Panc1 (cell line): Measurements from ENCODE around the gene CHID1. TPM values are rescaled to one million over a fixed set of nuclear protein-coding genes. Genes with fewer than 3 reads are reported as not detected.

ENCODE experiments used
- ATAC-seq: fragments of 200-7000 bp; cut with Tn5 transposase; 2 replicates; pipeline ENCODE4 v1.9.1; 2020; ENCODE audit warnings: mild to moderate bottlenecking, moderate library complexity
- BruUV-seq: library from RNA; stranded (reverse); fragments of 400-500 nt; replicated peaks from 2 replicates; lab custom pipeline; 2021; lab: Mats Ljungman, UMichigan
- CTCF ChIA-PET: fragments of 300-600 bp; sonication (Branson Sonifier 250); formaldehyde crosslinking; loops from one replicate; lab custom pipeline; 2022; ENCODE audit warnings: antibody characterized with exemption; lab: Charles Lee
- POLR2A ChIA-PET: fragments of 300-600 bp; sonication (Branson Sonifier 250); formaldehyde crosslinking; loops from one replicate; lab custom pipeline; 2022; ENCODE audit warnings: antibody characterized with exemption; lab: Charles Lee
- DNase-seq: peaks from one replicate; pipeline ENCODE4 v3.0.0-alpha.2; 2010; ENCODE audit warnings: low read depth, low spot score
- H3K27ac ChIP-seq: 2 replicates; pipeline ENCODE4 v1.5.1; 2011; ENCODE audit warnings: mild to moderate bottlenecking, low read length, inconsistent platforms
- H3K27me3 ChIP-seq: fragments of 200-500 bp; sonication (Bioruptor generic); 2 replicates; pipeline ENCODE4 v1.6.0; 2014; ENCODE audit warnings: low read length, inconsistent platforms; ENCODE audit not compliant: control insufficient read depth, insufficient read depth
- H3K36me3 ChIP-seq: fragments of 200-500 bp; sonication (Bioruptor generic); 2 replicates; pipeline ENCODE4 v1.5.1; 2014; ENCODE audit warnings: inconsistent platforms, mild to moderate bottlenecking, low read length, moderate library complexity; ENCODE audit not compliant: control insufficient read depth, insufficient read depth
- H3K4me1 ChIP-seq: 2 replicates; pipeline ENCODE4 v1.5.1; 2011; ENCODE audit warnings: inconsistent platforms, mild to moderate bottlenecking, low read length, moderate library complexity; ENCODE audit not compliant: control insufficient read depth, insufficient read depth
- H3K4me3 ChIP-seq, 2 experiments: 2 replicates each; pipeline ENCODE4 v1.5.1; 2011 to 2012; ENCODE audit warnings: low read depth in 2 of 2, low read length in 2 of 2, mild to moderate bottlenecking in 2 of 2, inconsistent platforms in 1 of 2, moderate library complexity in 1 of 2
- H3K9me3 ChIP-seq: fragments of 200-500 bp; sonication (Bioruptor generic); 2 replicates; pipeline ENCODE4 v1.5.1; 2014; ENCODE audit warnings: low read depth, mild to moderate bottlenecking, inconsistent platforms, low read length, moderate library complexity; ENCODE audit not compliant: control insufficient read depth, insufficient read depth
- POLR2AphosphoS5 ChIP-seq: IDR thresholded peaks from 2 replicates; pipeline ENCODE4 v1.6.1; 2012; ENCODE audit warnings: mild to moderate bottlenecking, low read depth, low read length, moderate library complexity
- SIN3A ChIP-seq: IDR thresholded peaks from 2 replicates; pipeline ENCODE4 v1.6.1; 2012; ENCODE audit warnings: low read depth, mild to moderate bottlenecking, low read length, moderate library complexity, borderline replicate concordance; ENCODE audit not compliant: insufficient read depth
- TCF7L2 ChIP-seq: IDR thresholded peaks from 2 replicates; pipeline ENCODE4 v1.6.1; 2011; ENCODE audit warnings: mild to moderate bottlenecking, low read depth, low read length, inconsistent platforms
- in situ Hi-C: cut with HindIII; loops from 2 replicates; pipeline ENCODE4 v1.10.0; 2016; ENCODE audit warnings: low sequenced_read_pairs, low pct_unique_long_range_greater_than_20kb
- intact Hi-C: fragments of 100-400 bp; cut with micrococcal nuclease; formaldehyde crosslinking; loops from one replicate; pipeline ENCODE4 v1.10.0; 2022; ENCODE audit not compliant: unreplicated experiment
- total RNA-seq: library from RNA; stranded (reverse); gene quantifications from one replicate; pipeline ENCODE4 v1.2.1, GENCODE V29; 2021; ENCODE audit not compliant: unreplicated experiment
- TF ChIP-seq, protein P1 (sequence below): fragments of 450-650 bp; IDR thresholded peaks from 2 replicates; pipeline ENCODE4 v1.5.1; 2017; ENCODE audit warnings: mild to moderate bottlenecking
- TF ChIP-seq, protein P2 (sequence below), 2 experiments: IDR thresholded peaks; 2 replicates each; pipeline ENCODE4 v1.6.1; 2011 to 2012; ENCODE audit warnings: low read depth in 2 of 2, control low read depth in 1 of 2, low read length in 1 of 2, mild to moderate bottlenecking in 1 of 2, moderate library complexity in 1 of 2; ENCODE audit not compliant: insufficient read depth in 1 of 2

CHID1 gene
- total RNA-seq, 1 experiment from 2014 or later = 224 TPM

DNA sequence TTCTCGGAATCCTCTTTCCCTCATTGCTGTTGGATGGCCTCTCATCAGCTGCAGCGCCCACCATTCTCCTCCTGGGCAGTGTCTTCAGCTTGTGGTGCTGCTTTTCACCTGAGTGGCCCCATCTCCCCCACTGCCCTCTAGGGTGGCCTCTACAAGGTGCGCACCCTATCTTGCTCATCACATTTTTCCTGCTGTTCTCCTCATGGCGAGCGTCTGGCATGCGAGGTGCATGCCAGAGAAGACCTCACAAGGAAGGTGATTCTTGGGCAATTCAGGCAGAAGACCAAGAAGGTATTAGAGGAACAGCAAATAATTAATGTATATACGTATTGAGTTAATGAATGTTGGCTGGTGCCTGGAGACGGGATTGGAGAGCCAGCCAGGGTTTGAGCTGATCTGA lies 18.2 kb upstream of the CHID1 start:
- CTCF ChIA-PET = interaction anchor here (1.1 kb wide), 1 partner anchor 53 kb away, joined by 6 read pairs; no protein-coding TSS in a partner anchor
- H3K4me3 ChIP-seq = no peak overlapping the region
- no peaks in the 10 kb centered on the region for H3K36me3 ChIP-seq
- H3K9me3 ChIP-seq = no peaks in the 10 kb centered on the region
- intact Hi-C loops = no loop called here
- no TSS peak for BruUV-seq
- no peak overlapping the region for H3K27ac ChIP-seq
- ATAC-seq = no peak
- DNase-seq = no peak
- TF ChIP-seq, protein P1, sequence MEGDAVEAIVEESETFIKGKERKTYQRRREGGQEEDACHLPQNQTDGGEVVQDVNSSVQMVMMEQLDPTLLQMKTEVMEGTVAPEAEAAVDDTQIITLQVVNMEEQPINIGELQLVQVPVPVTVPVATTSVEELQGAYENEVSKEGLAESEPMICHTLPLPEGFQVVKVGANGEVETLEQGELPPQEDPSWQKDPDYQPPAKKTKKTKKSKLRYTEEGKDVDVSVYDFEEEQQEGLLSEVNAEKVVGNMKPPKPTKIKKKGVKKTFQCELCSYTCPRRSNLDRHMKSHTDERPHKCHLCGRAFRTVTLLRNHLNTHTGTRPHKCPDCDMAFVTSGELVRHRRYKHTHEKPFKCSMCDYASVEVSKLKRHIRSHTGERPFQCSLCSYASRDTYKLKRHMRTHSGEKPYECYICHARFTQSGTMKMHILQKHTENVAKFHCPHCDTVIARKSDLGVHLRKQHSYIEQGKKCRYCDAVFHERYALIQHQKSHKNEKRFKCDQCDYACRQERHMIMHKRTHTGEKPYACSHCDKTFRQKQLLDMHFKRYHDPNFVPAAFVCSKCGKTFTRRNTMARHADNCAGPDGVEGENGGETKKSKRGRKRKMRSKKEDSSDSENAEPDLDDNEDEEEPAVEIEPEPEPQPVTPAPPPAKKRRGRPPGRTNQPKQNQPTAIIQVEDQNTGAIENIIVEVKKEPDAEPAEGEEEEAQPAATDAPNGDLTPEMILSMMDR = no peak
- no peak for TF ChIP-seq POLR2AphosphoS5
- no peak for TF ChIP-seq TCF7L2
- TF ChIP-seq, protein P2, sequence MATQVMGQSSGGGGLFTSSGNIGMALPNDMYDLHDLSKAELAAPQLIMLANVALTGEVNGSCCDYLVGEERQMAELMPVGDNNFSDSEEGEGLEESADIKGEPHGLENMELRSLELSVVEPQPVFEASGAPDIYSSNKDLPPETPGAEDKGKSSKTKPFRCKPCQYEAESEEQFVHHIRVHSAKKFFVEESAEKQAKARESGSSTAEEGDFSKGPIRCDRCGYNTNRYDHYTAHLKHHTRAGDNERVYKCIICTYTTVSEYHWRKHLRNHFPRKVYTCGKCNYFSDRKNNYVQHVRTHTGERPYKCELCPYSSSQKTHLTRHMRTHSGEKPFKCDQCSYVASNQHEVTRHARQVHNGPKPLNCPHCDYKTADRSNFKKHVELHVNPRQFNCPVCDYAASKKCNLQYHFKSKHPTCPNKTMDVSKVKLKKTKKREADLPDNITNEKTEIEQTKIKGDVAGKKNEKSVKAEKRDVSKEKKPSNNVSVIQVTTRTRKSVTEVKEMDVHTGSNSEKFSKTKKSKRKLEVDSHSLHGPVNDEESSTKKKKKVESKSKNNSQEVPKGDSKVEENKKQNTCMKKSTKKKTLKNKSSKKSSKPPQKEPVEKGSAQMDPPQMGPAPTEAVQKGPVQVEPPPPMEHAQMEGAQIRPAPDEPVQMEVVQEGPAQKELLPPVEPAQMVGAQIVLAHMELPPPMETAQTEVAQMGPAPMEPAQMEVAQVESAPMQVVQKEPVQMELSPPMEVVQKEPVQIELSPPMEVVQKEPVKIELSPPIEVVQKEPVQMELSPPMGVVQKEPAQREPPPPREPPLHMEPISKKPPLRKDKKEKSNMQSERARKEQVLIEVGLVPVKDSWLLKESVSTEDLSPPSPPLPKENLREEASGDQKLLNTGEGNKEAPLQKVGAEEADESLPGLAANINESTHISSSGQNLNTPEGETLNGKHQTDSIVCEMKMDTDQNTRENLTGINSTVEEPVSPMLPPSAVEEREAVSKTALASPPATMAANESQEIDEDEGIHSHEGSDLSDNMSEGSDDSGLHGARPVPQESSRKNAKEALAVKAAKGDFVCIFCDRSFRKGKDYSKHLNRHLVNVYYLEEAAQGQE (IDR thresholded peaks at IDR 0.05; ENCODE audit: insufficient read depth in 1 of 2, low read depth in 2 of 2, low read length in 1 of 2) = no peak
- no peak for TF ChIP-seq SIN3A
- no peaks in the 10 kb centered on the region for H3K27me3 ChIP-seq
- POLR2A ChIA-PET = interaction anchor here (0.6 kb wide), 1 partner anchor 22 kb away, joined by 5 read pairs; no protein-coding TSS in a partner anchor
- peaks cover 16% of the 10 kb centered on the region; the same call in 1 of the 2 replicates for H3K4me1 ChIP-seq
- in situ Hi-C loops = no loop called here

DNA sequence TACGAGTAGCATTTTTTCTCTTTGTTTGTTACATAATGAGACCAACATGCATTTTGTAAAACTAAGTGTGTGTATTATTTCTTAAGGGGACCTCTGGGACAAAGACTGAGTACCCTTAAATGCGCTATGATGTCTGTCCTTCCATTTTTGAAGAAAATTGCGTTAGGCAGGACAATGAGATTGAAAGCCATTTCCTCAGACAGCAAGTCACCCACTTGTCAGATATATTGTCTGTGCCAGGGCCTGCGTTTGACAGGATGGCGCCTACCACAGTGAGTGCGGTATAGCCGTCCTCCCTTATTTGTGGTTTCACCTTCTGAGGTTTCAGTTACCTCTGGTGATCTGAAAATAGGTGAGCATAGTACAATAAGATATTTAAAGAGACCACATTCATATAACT lies 17.3 kb upstream of the CHID1 start:
- peaks cover 16% of the 10 kb centered on the region; the same call in 1 of the 2 replicates for H3K4me1 ChIP-seq
- ChIA-PET CTCF (interaction anchor here (0.7 kb wide), 1 partner anchor 47 kb away, joined by 4 read pairs; no protein-coding TSS in a partner anchor), POLR2A (no interaction called here)
- no peak for DNase-seq
- no peak for ATAC-seq
- H3K4me3 ChIP-seq = no peak overlapping the region
- no peaks in the 10 kb centered on the region for H3K27me3 ChIP-seq
- intact Hi-C loops (no loop called here), in situ Hi-C loops (no loop called here)
- H3K36me3 ChIP-seq = no peaks in the 10 kb centered on the region
- TF ChIP-seq, protein P2 (IDR thresholded peaks at IDR 0.05; ENCODE audit: insufficient read depth in 1 of 2, low read depth in 2 of 2, low read length in 1 of 2) = no peak
- TF ChIP-seq POLR2AphosphoS5 (no peak), TCF7L2 (no peak), SIN3A (no peak)
- TF ChIP-seq, protein P1 = no peak
- H3K27ac ChIP-seq = no peak overlapping the region; the same call in 1 of the 2 replicates
- no TSS peak for BruUV-seq
- no peaks in the 10 kb centered on the region for H3K9me3 ChIP-seq
